Measurements from ENCODE around the gene NBPF1. TPM values are rescaled to one million over a fixed set of nuclear protein-coding genes. Genes with fewer than 3 reads are reported as not detected.

NBPF1 gene
- total and polyA plus RNA-seq, 9 of the 15 experiments (the other 6 are each of a cell fraction or from before 2014, with no cell fraction given) = 5.2 to 42.6 (median 24.1) TPM

DNA sequence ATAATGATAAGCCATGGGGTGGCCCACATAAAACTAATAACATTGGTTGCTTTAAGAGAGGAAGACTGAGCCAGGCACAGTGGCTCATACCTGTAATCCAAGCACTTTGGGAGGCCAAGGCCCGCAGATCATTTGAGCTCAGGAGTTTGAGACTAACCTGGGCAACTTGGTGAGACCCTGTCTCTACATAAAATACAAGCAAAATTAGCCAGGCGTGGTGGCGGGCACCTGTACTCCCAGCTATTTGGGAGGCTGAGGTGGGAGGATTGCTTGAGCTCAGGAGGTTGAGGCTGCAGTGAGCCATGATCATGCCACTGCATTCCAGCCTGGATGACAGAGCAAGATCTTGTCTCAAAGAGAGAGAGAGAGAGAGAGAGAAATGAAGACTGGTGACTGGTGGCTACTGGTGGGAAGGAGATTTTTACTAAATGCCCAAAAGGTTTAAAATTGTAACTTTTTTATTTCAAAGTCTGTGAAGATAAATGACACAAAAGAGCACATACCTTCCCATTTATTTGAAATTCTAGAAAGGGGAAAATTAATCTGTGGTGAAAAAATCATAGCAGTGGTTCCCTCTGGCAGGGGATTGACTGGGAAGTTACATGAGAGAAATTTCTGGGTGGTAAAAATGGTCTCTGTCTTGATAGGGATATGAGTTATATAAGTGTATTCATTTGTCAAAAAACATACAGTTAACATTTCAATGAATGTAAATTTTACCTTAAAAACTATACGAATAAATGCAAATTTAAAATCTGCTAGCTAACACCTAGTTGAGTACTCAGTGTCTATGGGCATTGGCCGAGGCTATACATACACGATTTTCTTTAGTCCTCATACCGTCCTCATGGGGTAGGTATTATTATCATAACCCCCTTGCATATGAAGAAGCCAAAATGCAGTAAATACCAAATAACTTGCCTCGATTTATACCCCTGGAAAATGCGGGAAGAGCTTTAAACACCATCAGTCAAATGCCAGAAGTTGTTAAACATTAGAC is 2.2 kb upstream of the NBPF1 start (continued):
- TF ChIP-seq, protein P1, sequence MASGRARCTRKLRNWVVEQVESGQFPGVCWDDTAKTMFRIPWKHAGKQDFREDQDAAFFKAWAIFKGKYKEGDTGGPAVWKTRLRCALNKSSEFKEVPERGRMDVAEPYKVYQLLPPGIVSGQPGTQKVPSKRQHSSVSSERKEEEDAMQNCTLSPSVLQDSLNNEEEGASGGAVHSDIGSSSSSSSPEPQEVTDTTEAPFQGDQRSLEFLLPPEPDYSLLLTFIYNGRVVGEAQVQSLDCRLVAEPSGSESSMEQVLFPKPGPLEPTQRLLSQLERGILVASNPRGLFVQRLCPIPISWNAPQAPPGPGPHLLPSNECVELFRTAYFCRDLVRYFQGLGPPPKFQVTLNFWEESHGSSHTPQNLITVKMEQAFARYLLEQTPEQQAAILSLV (tag; IDR thresholded peaks at IDR 0.05) = peak; percentile 73; the same call in 1 of the 2 replicates
- no peak for TF ChIP-seq TEAD4 (IDR thresholded peaks at IDR 0.05; ENCODE audit: low read length)
- TF ChIP-seq TEAD4 (CRISPR knock-in tag; IDR thresholded peaks at IDR 0.05; ENCODE audit: borderline replicate concordance) = no peak
- TF ChIP-seq ZNF695 (CRISPR knock-in tag; IDR thresholded peaks at IDR 0.05) = 0 out of 2 replicates have a peak, but pooled peaks have one; percentile 79
- peak; percentile 84; the same call in 1 of the 2 replicates for TF ChIP-seq MTF1 (CRISPR knock-in tag; IDR thresholded peaks at IDR 0.05; ENCODE audit: borderline replicate concordance)
- TF ChIP-seq ZBTB34 (CRISPR knock-in tag; IDR thresholded peaks at IDR 0.05) = no peak
- peak; percentile 45 for TF ChIP-seq ELF2 (CRISPR knock-in tag; IDR thresholded peaks at IDR 0.05)
- TF ChIP-seq POLR2AphosphoS5 (IDR thresholded peaks at IDR 0.05; ENCODE audit: control insufficient read depth, insufficient read depth, low read depth, low read length) = no peak
- no peak for TF ChIP-seq CBX3 (IDR thresholded peaks at IDR 0.05; ENCODE audit: borderline replicate concordance in 1 of 2, low read length in 2 of 2)
- TF ChIP-seq ZNF785 (CRISPR knock-in tag; IDR thresholded peaks at IDR 0.05) = peak; percentile 10; the same call in 1 of the 2 replicates
- TF ChIP-seq ERF (CRISPR knock-in tag; IDR thresholded peaks at IDR 0.05) = peak; percentile 93; the same call in 1 of the 2 replicates
- peak; percentile 13; the same call in 1 of the 2 replicates for TF ChIP-seq NFIX (CRISPR knock-in tag; IDR thresholded peaks at IDR 0.05; ENCODE audit: low read depth)
- TF ChIP-seq ZBTB7A (IDR thresholded peaks at IDR 0.05; ENCODE audit: borderline replicate concordance, control insufficient read depth, low read depth, low read length) = no peak
- peak; percentile 75; the same call in 1 of the 2 replicates for TF ChIP-seq ELK3 (CRISPR knock-in tag; IDR thresholded peaks at IDR 0.05)
- peak; percentile 77; the same call in 1 of the 2 replicates for TF ChIP-seq ZNF449 (CRISPR knock-in tag; IDR thresholded peaks at IDR 0.05)
- 0 out of 2 replicates have a peak, but pooled peaks have one; percentile 71 for TF ChIP-seq JUND (IDR thresholded peaks at IDR 0.05; ENCODE audit: borderline replicate concordance, low read depth, low read length)
- no peak for TF ChIP-seq JUND (tag; IDR thresholded peaks at IDR 0.05; ENCODE audit: borderline replicate concordance, low read depth, low read length)
- TF ChIP-seq PTRF (tag; IDR thresholded peaks at IDR 0.05) = peak; percentile 80
- TF ChIP-seq NCOA4 (IDR thresholded peaks at IDR 0.05; ENCODE audit: partially characterized antibody) = no peak
- TF ChIP-seq CEBPG (CRISPR knock-in tag; IDR thresholded peaks at IDR 0.05) = 0 out of 2 replicates have a peak, but pooled peaks have one; percentile 15
- no peak for TF ChIP-seq CEBPG (tag; conservative IDR thresholded peaks at IDR 0.05 in 1 of 2, IDR thresholded peaks at IDR 0.05 in 1 of 2)
- TF ChIP-seq LEF1 (IDR thresholded peaks at IDR 0.05) = no peak
